Esophagus squamous epithelium (tissue), 5 donors: Measurements from ENCODE around the gene RNU1-4. TPM values are rescaled to one million over a fixed set of nuclear protein-coding genes. Genes with fewer than 3 reads are reported as not detected.
"Not testable (repeated sequence)": the region's sequence is repeated elsewhere in the genome, so short reads cannot be mapped to it uniquely, and the experiment has no call there.

Experiments
- DNase-seq: peaks from one replicate; lab custom pipeline; 2025; lab: John Stamatoyannopoulos, UW
- H3K27ac ChIP-seq, 4 donors: fragments of 200-600 bp; sonication (generic); one replicate each; pipeline ENCODE4 v1.5.1; 2016 to 2019; ENCODE audit warnings: mild to moderate bottlenecking in 1 of 4
- H3K27me3 ChIP-seq, 4 donors: fragments of 200-600 bp; sonication (generic); 1 replicate in 3 of 4; 2 replicates in 1 of 4; pipeline versions ENCODE4 v1.5.1 to v1.6.0; 2017 to 2021; ENCODE audit warnings: antibody characterized with exemption in 1 of 4
- H3K36me3 ChIP-seq, 3 donors: fragments of 200-600 bp; sonication (generic); one replicate each; pipeline ENCODE4 v1.5.1; 2016 to 2019
- H3K4me1 ChIP-seq, 3 donors: fragments of 200-600 bp; sonication (generic); one replicate each; pipeline ENCODE4 v1.5.1; 2017 to 2019
- H3K4me3 ChIP-seq, 4 donors: fragments of 200-600 bp; sonication (generic); 1 replicate in 3 of 4; 2 replicates in 1 of 4; pipeline ENCODE4 v1.5.1; 2016 to 2019; ENCODE audit warnings: mild to moderate bottlenecking in 2 of 4, moderate library complexity in 1 of 4
- H3K9me3 ChIP-seq, 3 donors: fragments of 200-600 bp; sonication (generic); one replicate each; pipeline ENCODE4 v1.5.1; 2016 to 2019
- WGBS, 2 donors: methylation state at CpG; one replicate each; pipeline ENCODE4 v1.1.5; 2018; 5-methylcytosine and 5-hydroxymethylcytosine counted together
- intact Hi-C: fragments of 100-400 bp; cut with DNase I; formaldehyde crosslinking; loops from one replicate; pipeline ENCODE4 v1.15.0; 2022
- total RNA-seq, 4 donors: library from RNA; depleted of rRNA; stranded (reverse); fragments of >200 nt; gene quantifications; one replicate each; pipeline ENCODE4 v1.1.0, GENCODE V29; 2016
- donor health status: DM: yes; HTN: yes; CAD: no.

The RNU1-4 gene
- total RNA-seq, 4 donors from 2014 or later = under 0.01 TPM

DNA sequence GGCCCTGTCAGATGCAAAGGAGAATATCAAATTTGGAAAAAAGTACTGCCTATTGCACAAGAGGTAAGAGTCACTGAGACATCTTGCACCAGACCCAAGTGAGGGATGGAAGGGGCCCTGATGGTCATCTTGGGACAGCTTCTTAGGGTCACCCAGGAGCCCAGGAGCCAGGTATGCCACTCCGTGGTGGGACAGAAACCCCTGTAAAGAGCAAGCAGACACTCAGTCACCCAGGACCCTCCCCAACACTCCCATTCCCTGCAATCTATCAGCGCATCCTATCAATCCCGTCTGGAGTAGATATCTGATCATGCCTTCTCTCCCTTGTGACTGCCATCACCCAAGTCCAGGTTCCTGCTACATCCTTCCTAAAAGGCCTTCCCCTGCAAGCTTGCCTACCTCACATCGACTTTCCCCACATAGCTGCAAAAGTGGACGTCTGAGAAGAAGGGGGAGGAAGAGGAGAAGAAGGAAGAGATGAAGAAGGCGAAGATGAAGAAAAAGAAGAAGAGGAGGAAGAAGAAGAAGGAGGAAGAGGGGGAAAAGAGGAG, 30.7 kb downstream of the RNU1-4 start:
- intact Hi-C loops, DNase-seq, H3K4me3 ChIP-seq, H3K9me3 ChIP-seq, H3K36me3 ChIP-seq, H3K4me1 ChIP-seq, H3K27ac ChIP-seq: not testable (repeated sequence)
- WGBS, 2 donors = 62 to 76% methylated on average over 4 to 5 of the region's 6 CpGs
- H3K27me3 ChIP-seq = peaks cover 0 to 68% (median 0%) of the 10 kb centered on the region in 4 donors

GRCh38 chr1:16772275-16773204, 32.2 kb downstream of the RNU1-4 start:
- DNase-seq, H3K4me1 ChIP-seq, H3K9me3 ChIP-seq, H3K27ac ChIP-seq, intact Hi-C loops, H3K4me3 ChIP-seq, H3K36me3 ChIP-seq: not testable (repeated sequence)
- peaks cover 0 to 65% (median under 1%) of the 10 kb centered on the region in 4 donors for H3K27me3 ChIP-seq
- 29 to 41% methylated on average over 11 to 13 of the region's 21 CpGs for WGBS, 2 donors

DNA sequence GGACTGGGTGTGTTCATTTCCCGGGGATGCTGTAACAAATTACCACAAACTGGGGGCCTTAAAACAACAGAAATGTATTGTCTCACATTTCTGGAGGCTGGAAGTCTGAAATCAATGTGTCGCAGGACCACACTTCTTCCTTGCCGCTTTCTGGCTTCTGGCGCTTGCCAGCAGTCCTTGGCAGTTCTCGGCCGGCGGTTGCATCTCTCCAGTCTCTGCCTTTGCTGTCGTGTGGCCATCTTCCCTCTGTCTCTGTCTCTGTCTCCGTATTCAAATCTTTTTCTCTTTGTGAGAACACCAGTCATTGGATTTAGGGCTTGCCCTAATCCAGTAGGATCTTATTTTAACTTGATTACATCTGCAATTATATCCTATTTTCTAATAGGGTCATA, 32.9 kb downstream of the RNU1-4 start:
- H3K9me3 ChIP-seq, H3K4me3 ChIP-seq, H3K27ac ChIP-seq, H3K4me1 ChIP-seq, DNase-seq, intact Hi-C loops, H3K36me3 ChIP-seq: not testable (repeated sequence)
- WGBS, 2 donors = 55 to 61% methylated on average over 8 of the region's 9 CpGs
- peaks cover 0 to 67% (median 2%) of the 10 kb centered on the region in 4 donors for H3K27me3 ChIP-seq

GRCh38 chr1:16773723-16774122, 33.4 kb downstream of the RNU1-4 start:
- intact Hi-C loops, DNase-seq: not testable (repeated sequence)

DNA sequence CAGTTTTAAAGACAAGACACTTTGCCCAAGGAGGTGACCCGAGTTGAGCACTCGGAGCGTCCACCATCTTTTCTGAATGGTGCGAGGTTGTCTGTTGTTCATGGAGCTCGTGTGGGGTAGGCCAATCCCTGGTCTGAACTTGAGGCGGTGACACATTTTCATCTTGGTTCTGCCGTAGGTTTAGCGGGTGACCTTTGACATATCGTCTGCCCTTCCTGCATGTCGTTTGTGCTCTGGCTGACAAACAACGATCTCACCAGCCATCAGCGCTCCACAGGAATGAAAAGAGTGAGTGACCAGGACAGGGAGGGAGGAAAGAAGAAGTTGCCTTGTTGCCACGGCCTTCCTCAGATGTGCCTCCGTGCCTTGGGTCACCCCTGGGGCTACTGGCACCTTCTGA, 34.5 kb downstream of the RNU1-4 start:
- DNase-seq, H3K4me1 ChIP-seq, intact Hi-C loops, H3K36me3 ChIP-seq, H3K4me3 ChIP-seq, H3K27ac ChIP-seq, H3K9me3 ChIP-seq: not testable (repeated sequence)
- WGBS, 2 donors = no CpG with 5 or more reads among the region's 14 CpGs
- H3K27me3 ChIP-seq = peaks cover 0 to 66% (median 2%) of the 10 kb centered on the region in 4 donors

More at GRCh38 chr1:16773723-16774122, 33.4 kb downstream of the RNU1-4 start:
- H3K4me3 ChIP-seq, H3K9me3 ChIP-seq, H3K4me1 ChIP-seq, H3K27ac ChIP-seq, H3K36me3 ChIP-seq: not testable (repeated sequence)
- peaks cover 0 to 67% (median 2%) of the 10 kb centered on the region in 4 donors for H3K27me3 ChIP-seq
- 47 to 48% methylated on average over 1 to 3 of the region's 6 CpGs for WGBS, 2 donors

- H3K4me1 ChIP-seq, H3K36me3 ChIP-seq, DNase-seq, H3K9me3 ChIP-seq, H3K27ac ChIP-seq, intact Hi-C loops, H3K4me3 ChIP-seq: not testable (repeated sequence)
- 79 to 86% methylated on average over 5 to 7 of the region's 8 CpGs for WGBS, 2 donors
- H3K27me3 ChIP-seq = peaks cover 0 to 68% (median 2%) of the 10 kb centered on the region in 4 donors
Measured at GRCh38 chr1:16775290-16775689, 35.0 kb downstream of the RNU1-4 start.

GRCh38 chr1:16776248-16776647, 35.9 kb downstream of the RNU1-4 start:
- DNase-seq, intact Hi-C loops, H3K4me1 ChIP-seq, H3K4me3 ChIP-seq, H3K9me3 ChIP-seq, H3K27ac ChIP-seq, H3K36me3 ChIP-seq: not testable (repeated sequence)
- WGBS, 2 donors = no CpG with 5 or more reads among the region's 8 CpGs
- peaks cover 0 to 66% (median 2%) of the 10 kb centered on the region in 4 donors for H3K27me3 ChIP-seq

DNA sequence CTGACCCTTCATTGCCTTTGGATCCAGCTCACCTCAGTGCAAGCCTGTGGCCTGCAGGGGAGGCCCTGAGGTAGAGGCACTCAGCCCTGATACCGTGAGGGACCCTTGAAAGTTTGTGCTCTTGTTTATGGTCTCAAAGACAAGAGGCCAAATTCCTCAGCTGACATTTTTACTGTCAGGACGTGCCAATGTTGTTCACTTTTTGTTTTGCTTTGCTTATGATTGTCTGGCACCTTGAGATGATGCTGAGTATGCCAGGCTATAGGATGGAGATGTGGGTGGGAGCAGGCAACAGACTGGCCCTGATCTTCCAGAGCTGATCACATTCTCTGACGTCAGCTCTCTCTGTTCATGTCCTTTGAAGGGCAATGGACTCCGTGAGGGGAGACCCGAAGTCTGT, 36.5 kb downstream of the RNU1-4 start:
- 71 to 75% methylated on average over 3 to 4 of the region's 5 CpGs for WGBS, 2 donors
- H3K36me3 ChIP-seq, H3K27ac ChIP-seq, intact Hi-C loops, DNase-seq, H3K4me3 ChIP-seq, H3K9me3 ChIP-seq, H3K4me1 ChIP-seq: not testable (repeated sequence)
- H3K27me3 ChIP-seq = peaks cover 0 to 67% (median 2%) of the 10 kb centered on the region in 4 donors

GRCh38 chr1:16777821-16778220, 37.5 kb downstream of the RNU1-4 start:
- DNase-seq, H3K4me1 ChIP-seq, H3K36me3 ChIP-seq, intact Hi-C loops, H3K9me3 ChIP-seq, H3K27ac ChIP-seq, H3K4me3 ChIP-seq: not testable (repeated sequence)
- WGBS, 2 donors = 83 to 89% methylated on average over 4 of the region's 4 CpGs
- peaks cover 0 to 63% (median 2%) of the 10 kb centered on the region in 4 donors for H3K27me3 ChIP-seq

GRCh38 chr1:16779525-16779924, 39.2 kb downstream of the RNU1-4 start:
- H3K4me1 ChIP-seq, DNase-seq, intact Hi-C loops, H3K36me3 ChIP-seq, H3K9me3 ChIP-seq, H3K4me3 ChIP-seq, H3K27ac ChIP-seq: not testable (repeated sequence)
- WGBS, 2 donors = 77 to 87% methylated on average over 5 of the region's 5 CpGs
- peaks cover 0 to 51% (median 2%) of the 10 kb centered on the region in 4 donors for H3K27me3 ChIP-seq

GRCh38 chr1:16781033-16781432, 40.7 kb downstream of the RNU1-4 start:
- H3K9me3 ChIP-seq, DNase-seq, H3K36me3 ChIP-seq, H3K27ac ChIP-seq, H3K4me3 ChIP-seq, intact Hi-C loops, H3K4me1 ChIP-seq: not testable (repeated sequence)
- H3K27me3 ChIP-seq = peaks cover 0 to 43% (median 2%) of the 10 kb centered on the region in 4 donors
- no CpG with 5 or more reads among the region's 2 CpGs for WGBS, 2 donors

GRCh38 chr1:16781625-16782024, 41.3 kb downstream of the RNU1-4 start:
- DNase-seq, H3K4me1 ChIP-seq: not testable (repeated sequence)

GRCh38 chr1:16784955-16785354, 44.6 kb downstream of the RNU1-4 start:
- H3K27ac ChIP-seq, H3K9me3 ChIP-seq, DNase-seq, H3K4me1 ChIP-seq, H3K36me3 ChIP-seq, intact Hi-C loops, H3K4me3 ChIP-seq: not testable (repeated sequence)
- H3K27me3 ChIP-seq = peaks cover 0 to 26% (median 0%) of the 10 kb centered on the region in 4 donors
- WGBS, 2 donors = no CpG with 5 or more reads among the region's 2 CpGs

More at GRCh38 chr1:16781625-16782024, 41.3 kb downstream of the RNU1-4 start:
- intact Hi-C loops, H3K4me3 ChIP-seq, H3K9me3 ChIP-seq, H3K36me3 ChIP-seq, H3K27ac ChIP-seq: not testable (repeated sequence)
- WGBS, 2 donors = 80 to 82% methylated on average over 4 to 5 of the region's 5 CpGs
- H3K27me3 ChIP-seq = peaks cover 0 to 46% (median 2%) of the 10 kb centered on the region in 4 donors
